Endothelial cell of umbilical vein (primary cell): Measurements from ENCODE around the gene OXSR1. TPM values are rescaled to one million over a fixed set of nuclear protein-coding genes. Genes with fewer than 3 reads are reported as not detected.

Source experiments
- BruUV-seq: library from RNA; stranded (reverse); fragments of 400-500 nt; replicated peaks from 2 replicates; lab custom pipeline; 2021; lab: Mats Ljungman, UMichigan
- CTCF ChIA-PET: fragments of 300-600, 350-600 bp; sonication (Branson Sonifier 250); formaldehyde crosslinking; loops from one replicate; lab custom pipeline; 2021; ENCODE audit warnings: antibody characterized with exemption, inconsistent platforms; lab: Charles Lee
- POLR2A ChIA-PET: fragments of 300-600, 350-600 bp; sonication (Branson Sonifier 250); formaldehyde crosslinking; loops from one replicate; lab custom pipeline; 2021; ENCODE audit warnings: antibody characterized with exemption, inconsistent platforms; lab: Charles Lee
- DNase-seq: peaks from one replicate; pipeline ENCODE4 v3.0.0-alpha.2; 2011; ENCODE audit warnings: low read depth, low spot score
- FAIRE-seq: peaks from 2 replicates; lab custom pipeline; 2011; peaks lifted over from hg19 to GRCh38; lab: Jason Lieb, UNC
- H2AFZ ChIP-seq: 2 replicates; pipeline ENCODE4 v1.6.0; 2012; ENCODE audit warnings: low read depth, low read length, control low read depth, inconsistent platforms
- H3K27ac ChIP-seq: 2 replicates; pipeline ENCODE4 v1.5.1; 2011; ENCODE audit warnings: low read depth, mild to moderate bottlenecking, control low read depth, low read length, moderate library complexity; ENCODE audit not compliant: insufficient read depth
- H3K27me3 ChIP-seq, 2 experiments: 2 replicates each; pipeline versions ENCODE4 v1.6.0 to v1.6.1; 2011; ENCODE audit warnings: low read length in 2 of 2, mixed read lengths in 1 of 2; ENCODE audit not compliant: control insufficient read depth in 2 of 2, insufficient read depth in 2 of 2
- H3K36me3 ChIP-seq, 2 experiments: 2 replicates in 1 of 2; 3 replicates in 1 of 2; pipeline ENCODE4 v1.5.1; 2011; ENCODE audit warnings: low read length in 2 of 2, mild to moderate bottlenecking in 1 of 2, moderate library complexity in 1 of 2; ENCODE audit not compliant: control insufficient read depth in 2 of 2, insufficient read depth in 2 of 2; ENCODE audit errors: extremely low read depth in 1 of 2
- H3K4me1 ChIP-seq: 3 replicates; pipeline ENCODE4 v1.5.1; 2011; ENCODE audit warnings: mild to moderate bottlenecking, low read length; ENCODE audit not compliant: control insufficient read depth, insufficient read depth; ENCODE audit errors: extremely low read depth
- H3K4me2 ChIP-seq: 2 replicates; pipeline ENCODE4 v1.6.1; 2011; ENCODE audit warnings: low read length, control low read depth, mixed read lengths; ENCODE audit not compliant: insufficient read depth
- H3K4me3 ChIP-seq, 3 experiments: fragments of 200-600 bp in 1 of 3; sonication (generic), shearing (Covaris generic) in 1 of 3; replicated peaks in 1 of 3; 2 replicates each; pipeline ENCODE4 v1.5.1; 2011 to 2016; ENCODE audit warnings: control low read depth in 3 of 3, low read length in 3 of 3, mild to moderate bottlenecking in 2 of 3, inconsistent platforms in 1 of 3, low read depth in 1 of 3, moderate library complexity in 1 of 3; ENCODE audit not compliant: insufficient read depth in 1 of 3
- H3K79me2 ChIP-seq: 2 replicates; pipeline ENCODE4 v1.6.0; 2012; ENCODE audit warnings: low read length, inconsistent platforms; ENCODE audit not compliant: control insufficient read depth, insufficient read depth
- H3K9ac ChIP-seq: replicated peaks from 2 replicates; pipeline ENCODE3; 2011; ENCODE audit warnings: low read length, control low read depth; ENCODE audit not compliant: insufficient read depth; ENCODE audit errors: extremely low read depth
- H3K9me1 ChIP-seq: replicated peaks from 3 replicates; pipeline ENCODE4 v1.6.0; 2011; ENCODE audit warnings: mild to moderate bottlenecking, low read length; ENCODE audit not compliant: control insufficient read depth, insufficient read depth; ENCODE audit errors: extremely low read depth
- H3K9me3 ChIP-seq: replicated peaks from 2 replicates; pipeline ENCODE4 v1.5.1; 2012; ENCODE audit warnings: low read length, inconsistent platforms; ENCODE audit not compliant: control insufficient read depth, insufficient read depth
- H4K20me1 ChIP-seq: replicated peaks from 2 replicates; pipeline ENCODE3; 2011; ENCODE audit warnings: mild to moderate bottlenecking, low read length; ENCODE audit not compliant: control insufficient read depth, insufficient read depth; ENCODE audit errors: extremely low read depth
- EZH2 ChIP-seq: IDR thresholded peaks from 2 replicates; pipeline ENCODE4 v1.6.1; 2012; ENCODE audit warnings: borderline replicate concordance, low read depth, mild to moderate bottlenecking, moderate library complexity, low read length, inconsistent platforms; ENCODE audit not compliant: severe bottlenecking
- FOS ChIP-seq: IDR thresholded peaks from 2 replicates; pipeline ENCODE4 v1.6.1; 2011; ENCODE audit warnings: mild to moderate bottlenecking, low read length, moderate library complexity, borderline replicate concordance; ENCODE audit not compliant: insufficient read depth
- GATA2 ChIP-seq: IDR thresholded peaks from 2 replicates; pipeline ENCODE4 v1.7.0; 2011; ENCODE audit warnings: low read depth, mild to moderate bottlenecking, moderate library complexity, mixed read lengths, low read length; ENCODE audit not compliant: insufficient read length, insufficient read depth
- JUN ChIP-seq: IDR thresholded peaks from 2 replicates; pipeline ENCODE4 v1.6.1; 2011; ENCODE audit warnings: borderline replicate concordance, low read depth; ENCODE audit not compliant: insufficient read length, insufficient read depth
- MAX ChIP-seq: IDR thresholded peaks from 2 replicates; pipeline ENCODE4 v1.6.1; 2011; ENCODE audit not compliant: insufficient read depth, insufficient read length
- MYC ChIP-seq: IDR thresholded peaks from one replicate; pipeline ENCODE4 v1.6.1; 2011; ENCODE audit warnings: mild to moderate bottlenecking, low read depth, low read length
- POLR2A ChIP-seq: IDR thresholded peaks from 2 replicates; pipeline ENCODE4 v1.6.1; 2012; ENCODE audit warnings: low read depth, mild to moderate bottlenecking, control low read depth, low read length
- POLR2AphosphoS5 ChIP-seq: IDR thresholded peaks from 2 replicates; pipeline ENCODE4 v1.6.1; 2012; ENCODE audit warnings: low read depth, mild to moderate bottlenecking, control low read depth, low read length, moderate library complexity; ENCODE audit not compliant: insufficient read depth
- dilution Hi-C: fragments of 300-500 bp; cut with MboI; formaldehyde crosslinking; loops from one replicate; pipeline ENCODE4 v1.15.0; 2019; ENCODE audit warnings: low sequenced_read_pairs; ENCODE audit not compliant: extremely low pct_ligation_motif_present
- intact Hi-C: fragments of 100-400 bp; cut with micrococcal nuclease; formaldehyde crosslinking; loops from one replicate; pipeline ENCODE4 v1.10.0; 2022
- polyA plus RNA-seq, 4 experiments: library from polyadenylated mRNA; depleted of rRNA in 3 of 4; stranded (reverse) in 3 of 4; unstranded in 1 of 4; fragments of >200 nt; gene quantifications; 2 replicates each; pipeline versions ENCODE4 v1.2.1 to v1.2.3, GENCODE V29; 2011 to 2012; ENCODE audit warnings: missing spikeins in 1 of 4
- total RNA-seq: library from RNA; stranded (reverse); gene quantifications from 2 replicates; pipeline ENCODE4 v1.2.3, GENCODE V29; 2021
- TF ChIP-seq, protein P1 (sequence below), 2 donors: IDR thresholded peaks; 1 replicate in 1 of 2; 2 replicates in 1 of 2; pipeline ENCODE4 v1.5.1; 2011; ENCODE audit warnings: low read length in 2 of 2, mild to moderate bottlenecking in 2 of 2, moderate library complexity in 2 of 2, control low read depth in 1 of 2, inconsistent platforms in 1 of 2, low read depth in 1 of 2; ENCODE audit not compliant: insufficient read depth in 1 of 2; ENCODE audit errors: extremely low read depth in 1 of 2

OXSR1 gene
- total and polyA plus RNA-seq, 2 donors (not counting 3 experiments of a cell fraction or from before 2014, with no cell fraction given): 15.1 to 32.9 TPM

GRCh38 chr3:38276917-38277630 is 111.7 kb downstream of the OXSR1 start:
- BruUV-seq: no TSS peak
- FAIRE-seq: no peak

More at GRCh38 chr3:38276917-38277630, 111.7 kb downstream of the OXSR1 start:
- no peaks in the 10 kb centered on the region for H3K79me2 ChIP-seq
- dilution Hi-C loops (no loop called here), intact Hi-C loops (no loop called here)
- H3K4me1 ChIP-seq: no peaks in the 10 kb centered on the region
- ChIA-PET CTCF (no interaction called here), POLR2A (no interaction called here)
- H4K20me1 ChIP-seq: no peaks in the 10 kb centered on the region
- H3K9me3 ChIP-seq: no peaks in the 10 kb centered on the region
- TF ChIP-seq, protein P1, sequence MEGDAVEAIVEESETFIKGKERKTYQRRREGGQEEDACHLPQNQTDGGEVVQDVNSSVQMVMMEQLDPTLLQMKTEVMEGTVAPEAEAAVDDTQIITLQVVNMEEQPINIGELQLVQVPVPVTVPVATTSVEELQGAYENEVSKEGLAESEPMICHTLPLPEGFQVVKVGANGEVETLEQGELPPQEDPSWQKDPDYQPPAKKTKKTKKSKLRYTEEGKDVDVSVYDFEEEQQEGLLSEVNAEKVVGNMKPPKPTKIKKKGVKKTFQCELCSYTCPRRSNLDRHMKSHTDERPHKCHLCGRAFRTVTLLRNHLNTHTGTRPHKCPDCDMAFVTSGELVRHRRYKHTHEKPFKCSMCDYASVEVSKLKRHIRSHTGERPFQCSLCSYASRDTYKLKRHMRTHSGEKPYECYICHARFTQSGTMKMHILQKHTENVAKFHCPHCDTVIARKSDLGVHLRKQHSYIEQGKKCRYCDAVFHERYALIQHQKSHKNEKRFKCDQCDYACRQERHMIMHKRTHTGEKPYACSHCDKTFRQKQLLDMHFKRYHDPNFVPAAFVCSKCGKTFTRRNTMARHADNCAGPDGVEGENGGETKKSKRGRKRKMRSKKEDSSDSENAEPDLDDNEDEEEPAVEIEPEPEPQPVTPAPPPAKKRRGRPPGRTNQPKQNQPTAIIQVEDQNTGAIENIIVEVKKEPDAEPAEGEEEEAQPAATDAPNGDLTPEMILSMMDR (IDR thresholded peaks at IDR 0.05; ENCODE audit: extremely low read depth in 1 of 2, insufficient read depth in 1 of 2, low read depth in 1 of 2, low read length in 2 of 2): no peak
- TF ChIP-seq GATA2: no peak
- TF ChIP-seq POLR2AphosphoS5: no peak
- no peak for TF ChIP-seq EZH2
- TF ChIP-seq MYC: no peak
- TF ChIP-seq JUN: no peak
- no peak for TF ChIP-seq POLR2A
- TF ChIP-seq FOS: no peak
- TF ChIP-seq MAX: no peak
- H3K9ac ChIP-seq: no peak overlapping the region
- H3K9me1 ChIP-seq: no peaks in the 10 kb centered on the region
- H2AFZ ChIP-seq: no peak overlapping the region
- no peak overlapping the region for H3K27ac ChIP-seq
- H3K4me3 ChIP-seq: no peak overlapping the region
- no peaks in the 10 kb centered on the region for H3K36me3 ChIP-seq
- DNase-seq: no peak
- H3K4me2 ChIP-seq: no peak overlapping the region
- H3K27me3 ChIP-seq: no peaks in the 10 kb centered on the region
